OCI-LY1 (cell line): ENCODE data around the gene TRNP1.

Experiments used
- H2AFZ ChIP-seq: fragments of 200-600 bp; sonication (generic), shearing (Covaris generic); 2 replicates; pipeline ENCODE4 v1.6.0; 2014; ENCODE audit warnings: antibody characterized with exemption, mild to moderate bottlenecking, low read length
- H3F3A ChIP-seq: fragments of 200-600 bp; sonication (generic), shearing (Covaris generic); 2 replicates; pipeline ENCODE4 v1.6.0; 2014; ENCODE audit warnings: mild to moderate bottlenecking, antibody characterized with exemption, low read length, moderate library complexity; ENCODE audit not compliant: insufficient read depth
- H3K27ac ChIP-seq: fragments of 200-600 bp; sonication (generic); 2 replicates; pipeline ENCODE4 v1.5.1; 2014; ENCODE audit warnings: low read length, mixed run types, mild to moderate bottlenecking, low read depth; ENCODE audit not compliant: poor library complexity, severe bottlenecking
- H3K27me3 ChIP-seq: fragments of 200-600 bp; sonication (generic); 2 replicates; pipeline ENCODE4 v1.6.0; 2014; ENCODE audit warnings: antibody characterized with exemption, mild to moderate bottlenecking, low read length, moderate library complexity; ENCODE audit not compliant: insufficient read depth
- H3K36me3 ChIP-seq: fragments of 200-600 bp; sonication (generic); 2 replicates; pipeline ENCODE4 v1.6.1; 2014; ENCODE audit warnings: mild to moderate bottlenecking, antibody characterized with exemption, low read length, moderate library complexity, mixed read lengths; ENCODE audit not compliant: insufficient read depth
- H3K4me1 ChIP-seq: fragments of 200-600 bp; sonication (generic); 2 replicates; pipeline ENCODE4 v1.5.1; 2014; ENCODE audit warnings: mild to moderate bottlenecking, low read length, moderate library complexity; ENCODE audit not compliant: insufficient read depth, severe bottlenecking
- H3K4me2 ChIP-seq: fragments of 200-600 bp; sonication (generic), shearing (Covaris generic); 2 replicates; pipeline ENCODE4 v1.6.1; 2014; ENCODE audit warnings: low read length
- H3K4me3 ChIP-seq: fragments of 200-600 bp; sonication (generic); 2 replicates; pipeline ENCODE4 v1.5.1; 2014; ENCODE audit warnings: low read length, low read depth, mild to moderate bottlenecking, mixed read lengths; ENCODE audit not compliant: poor library complexity, severe bottlenecking
- H3K79me2 ChIP-seq: fragments of 200-600 bp; shearing (Covaris generic); 2 replicates; pipeline ENCODE4 v1.6.1; 2016; ENCODE audit warnings: mixed run types, low read length, mixed read lengths; ENCODE audit not compliant: insufficient read depth
- H3K9ac ChIP-seq: fragments of 200-600 bp; sonication (generic), shearing (Covaris generic); 2 replicates; pipeline ENCODE4 v1.6.1; 2014; ENCODE audit warnings: mild to moderate bottlenecking, low read length, mixed read lengths
- H3K9me2 ChIP-seq: fragments of 200-600 bp; sonication (generic), shearing (Covaris generic); 2 replicates; pipeline ENCODE4 v1.6.1; 2014; ENCODE audit warnings: low read depth, mild to moderate bottlenecking, low read length, mixed read lengths
- H3K9me3 ChIP-seq: fragments of 200-600 bp; shearing (Covaris generic); 2 replicates; pipeline ENCODE4 v1.6.1; 2014; ENCODE audit warnings: low read length, mixed read lengths
- H4K20me1 ChIP-seq: fragments of 200-600 bp; sonication (generic), shearing (Covaris generic); 2 replicates; pipeline ENCODE4 v1.6.0; 2016; ENCODE audit warnings: mild to moderate bottlenecking, low read length; ENCODE audit not compliant: insufficient read depth
- CTCF ChIP-seq: fragments of 200-600 bp; sonication (generic), shearing (Covaris generic); IDR thresholded peaks from 2 replicates; pipeline ENCODE4 v1.5.1; 2017; ENCODE audit warnings: mild to moderate bottlenecking, antibody characterized with exemption, low read length, moderate library complexity, mixed read lengths
- EZH2 ChIP-seq: fragments of 200-600 bp; sonication (generic), shearing (Covaris generic); IDR thresholded peaks from 2 replicates; pipeline ENCODE4 v1.8.0; 2017; ENCODE audit warnings: borderline replicate concordance, mixed run types, mild to moderate bottlenecking, antibody characterized with exemption, low read length, moderate library complexity, mixed read lengths

The TRNP1 gene

GRCh38 chr1:27049100-27049499 is 55.6 kb downstream of the TRNP1 start:
- Histone ChIP-seq H3K27me3 (no peaks in the 10 kb centered on the region), H3K9me2 (no peaks in the 10 kb centered on the region), H3K36me3 (no peaks in the 10 kb centered on the region), H3K9me3 (no peaks in the 10 kb centered on the region), H3K4me1 (no peaks in the 10 kb centered on the region), H3F3A (no peaks in the 10 kb centered on the region), H4K20me1 (no peaks in the 10 kb centered on the region), H3K27ac (no peak overlapping the region), H3K4me2 (no peak overlapping the region), H3K9ac (no peak overlapping the region), H2AFZ (no peak overlapping the region), H3K4me3 (no peak overlapping the region), H3K79me2 (no peaks in the 10 kb centered on the region)
- TF ChIP-seq EZH2: no peak
- no peak for TF ChIP-seq CTCF

- Histone ChIP-seq H4K20me1 (no peaks in the 10 kb centered on the region), H3K4me3 (no peak overlapping the region), H3K4me1 (no peaks in the 10 kb centered on the region), H3K36me3 (no peaks in the 10 kb centered on the region), H3K79me2 (no peaks in the 10 kb centered on the region), H3K4me2 (no peak overlapping the region), H3F3A (no peaks in the 10 kb centered on the region), H3K9me3 (no peaks in the 10 kb centered on the region), H3K27ac (no peak overlapping the region), H2AFZ (no peak overlapping the region), H3K27me3 (0 out of 2 replicates have a peak, but pooled peaks cover 3% of the 10 kb centered on the region), H3K9me2 (no peaks in the 10 kb centered on the region), H3K9ac (no peak overlapping the region)
- no peak for TF ChIP-seq EZH2
- no peak for TF ChIP-seq CTCF
These were observed 56.1 kb downstream of the TRNP1 start for GRCh38 chr1:27049607-27050006.
